Kidney (tissue), 14 donors: ENCODE results near the gene GPC5. TPM values are rescaled to one million over a fixed set of nuclear protein-coding genes. Genes with fewer than 3 reads are reported as not detected.

ENCODE experiments used
- DNase-seq, 5 donors: peaks; one replicate each; pipeline ENCODE4 v3.0.0-alpha.2; 2013 to 2020
- FAIRE-seq: peaks from 2 replicates; lab custom pipeline; 2012; peaks lifted over from hg19 to GRCh38; lab: Jason Lieb, UNC
- H3K27ac ChIP-seq, 2 donors: one replicate each; pipeline ENCODE4 v1.7.0; 2013; ENCODE audit warnings: low read depth in 2 of 2, low read length in 2 of 2, inconsistent platforms in 1 of 2
- H3K27me3 ChIP-seq: one replicate; pipeline ENCODE4 v1.7.1; 2013; ENCODE audit warnings: low read length, inconsistent platforms; ENCODE audit not compliant: control insufficient read depth, insufficient read depth
- H3K36me3 ChIP-seq, 3 donors: one replicate each; pipeline versions ENCODE4 v1.7.0 to v1.7.1; 2013; ENCODE audit warnings: low read length in 3 of 3, control low read depth in 1 of 3, inconsistent platforms in 1 of 3; ENCODE audit not compliant: insufficient read depth in 3 of 3, control insufficient read depth in 2 of 3
- H3K4me1 ChIP-seq, 3 donors: one replicate each; pipeline versions ENCODE4 v1.7.0 to v1.7.1; 2013; ENCODE audit warnings: low read length in 3 of 3, inconsistent platforms in 1 of 3, low read depth in 1 of 3; ENCODE audit not compliant: control insufficient read depth in 2 of 3, insufficient read depth in 2 of 3
- H3K4me3 ChIP-seq, 3 donors: one replicate each; pipeline versions ENCODE4 v1.7.0 to v1.8.1; 2013; ENCODE audit warnings: low read length in 3 of 3, control low read depth in 1 of 3, inconsistent platforms in 1 of 3
- H3K9ac ChIP-seq, 3 donors: one replicate each; pipeline versions ENCODE4 v1.7.0 to v1.7.1; 2013; ENCODE audit warnings: low read length in 3 of 3, control low read depth in 1 of 3, inconsistent platforms in 1 of 3
- H3K9me3 ChIP-seq, 3 donors: one replicate each; pipeline versions ENCODE4 v1.7.0 to v1.7.1; 2013; ENCODE audit warnings: low read length in 3 of 3, control low read depth in 1 of 3, inconsistent platforms in 1 of 3; ENCODE audit not compliant: control insufficient read depth in 2 of 3, insufficient read depth in 1 of 3
- CTCF ChIP-seq: IDR thresholded peaks from 3 replicates; pipeline ENCODE4 v1.5.1; 2012; ENCODE audit warnings: mild to moderate bottlenecking, moderate library complexity, borderline replicate concordance; ENCODE audit not compliant: insufficient read depth; ENCODE audit errors: extremely low read depth
- intact Hi-C: fragments of 100-400 bp; cut with DNase I; formaldehyde crosslinking; loops from one replicate; pipeline ENCODE4 v1.11.1; 2022
- polyA plus RNA-seq: library from polyadenylated mRNA; stranded (reverse); fragments of 350-450 nt; fragmentation: Illumina TruSeq; extraction: RNeasy Lipid Tissue Mini Kit (QIAGEN cat#74804); gene quantifications from one replicate; pipeline ENCODE4 v1.2.3, GENCODE V29; 2014; ENCODE audit warnings: low read depth, low replicate concordance; ENCODE audit not compliant: insufficient read depth
- total RNA-seq: library from RNA; stranded (reverse); fragmentation: NEBNext Ultra II Directional; extraction: Animal tissue kit (Norgen Biotek cat#: 25700); gene quantifications from one replicate; pipeline ENCODE4 v1.2.1, GENCODE V29; 2021
- donor health status: control.
- donor health status: control.
- donor health status: control.
- donor health status: control.
- donor health status: control.
- donor health status: DM: yes; HTN: yes; CAD: no.
- donor health status: Normal renal cell carcinoma (clear cell type).

GPC5 gene
- total and polyA plus RNA-seq, 2 donors from 2014 or later: 0.47 to 6.8 TPM

- FAIRE-seq (no peak), DNase-seq (no peak)
- TF ChIP-seq CTCF: no peak
- intact Hi-C loops: no loop called here
- Histone ChIP-seq H3K9me3 (no peaks in the 10 kb centered on the region), H3K4me1 (no peaks in the 10 kb centered on the region), H3K9ac (no peak overlapping the region), H3K4me3 (no peak overlapping the region), H3K27me3 (no peaks in the 10 kb centered on the region), H3K36me3 (no peaks in the 10 kb centered on the region), H3K27ac (no peak overlapping the region)
Measured at GRCh38 chr13:91868351-91868750, 469.9 kb downstream of the GPC5 start.

- intact Hi-C loops: no loop called here
- Histone ChIP-seq H3K36me3 (no peaks in the 10 kb centered on the region), H3K9me3 (no peaks in the 10 kb centered on the region), H3K4me3 (no peak overlapping the region), H3K27me3 (no peaks in the 10 kb centered on the region), H3K9ac (no peak overlapping the region), H3K27ac (no peak overlapping the region), H3K4me1 (no peaks in the 10 kb centered on the region)
- no peak for TF ChIP-seq CTCF
- no peak for DNase-seq
- FAIRE-seq: no peak
Measured at GRCh38 chr13:91878491-91878890, 480.1 kb downstream of the GPC5 start.

GRCh38 chr13:91879360-91879759, 480.9 kb downstream of the GPC5 start:
- no peaks in the 10 kb centered on the region for H3K27me3 ChIP-seq
- H3K9ac ChIP-seq: no peak overlapping the region
- no peak overlapping the region for H3K27ac ChIP-seq
- intact Hi-C loops: no loop called here
- no peak for FAIRE-seq
- H3K4me1 ChIP-seq: no peaks in the 10 kb centered on the region
- H3K36me3 ChIP-seq: no peaks in the 10 kb centered on the region
- TF ChIP-seq CTCF: no peak
- H3K9me3 ChIP-seq: no peaks in the 10 kb centered on the region
- H3K4me3 ChIP-seq: no peak overlapping the region
- DNase-seq: no peak

- no peak for TF ChIP-seq CTCF
- FAIRE-seq (no peak), DNase-seq (no peak)
- Histone ChIP-seq H3K27me3 (no peaks in the 10 kb centered on the region), H3K9me3 (no peaks in the 10 kb centered on the region), H3K27ac (no peak overlapping the region), H3K9ac (no peak overlapping the region), H3K36me3 (no peaks in the 10 kb centered on the region), H3K4me3 (no peak overlapping the region), H3K4me1 (no peaks in the 10 kb centered on the region)
- intact Hi-C loops: no loop called here
Measured at GRCh38 chr13:91882918-91883317, 484.5 kb downstream of the GPC5 start.
